Stimulated activated CD4-positive, alpha-beta T cell treated with anti-CD3 and anti-CD28 coated beads, Interleukin-1b, Interleukin-23, amount 100 ng/mL, for 4 hours (primary cell): ENCODE data around the gene SNRNP40.
"Not testable (repeated sequence)": the region's sequence is repeated elsewhere in the genome, so short reads cannot be mapped to it uniquely, and the experiment has no call there.

ENCODE experiments used
- DNase-seq, 2 donors: peaks; one replicate each; pipeline ENCODE4 v3.0.0-alpha.2; 2020; ENCODE audit warnings: low read depth in 2 of 2

Gene SNRNP40

GRCh38 chr1:31282426-31282825 is 14.2 kb downstream of the SNRNP40 start:
- not testable (repeated sequence) for DNase-seq

GRCh38 chr1:31273619-31274018 is 23.0 kb downstream of the SNRNP40 start:
- no peak for DNase-seq

GRCh38 chr1:31272369-31272768 is 24.2 kb downstream of the SNRNP40 start:
- DNase-seq: no peak

- DNase-seq: no peak
Observed at GRCh38 chr1:31266547-31266946, 30.0 kb downstream of the SNRNP40 start.

GRCh38 chr1:31264790-31265386 is 31.7 kb downstream of the SNRNP40 start:
- no peak for DNase-seq

- DNase-seq: no peak
Observed at GRCh38 chr1:31263408-31263807, 33.2 kb downstream of the SNRNP40 start.

- DNase-seq: not testable (repeated sequence)
Observed at GRCh38 chr1:31262393-31262792, 34.2 kb downstream of the SNRNP40 start.

GRCh38 chr1:31261916-31262315 is 34.7 kb downstream of the SNRNP40 start:
- DNase-seq: no peak

- no peak for DNase-seq
Observed at GRCh38 chr1:31259746-31260145, 36.8 kb downstream of the SNRNP40 start.

GRCh38 chr1:31258581-31258980 is 38.0 kb downstream of the SNRNP40 start:
- DNase-seq: no peak

- no peak for DNase-seq
Observed at GRCh38 chr1:31257213-31257612, 39.4 kb downstream of the SNRNP40 start.

GRCh38 chr1:31249854-31250253 is 46.7 kb downstream of the SNRNP40 start:
- DNase-seq: no peak

GRCh38 chr1:31248276-31248675 is 48.3 kb downstream of the SNRNP40 start:
- DNase-seq: no peak

- DNase-seq: no peak
Observed at GRCh38 chr1:31244326-31244725, 52.3 kb downstream of the SNRNP40 start.

- DNase-seq: no peak
Observed at GRCh38 chr1:31243501-31244286, 52.9 kb downstream of the SNRNP40 start.

GRCh38 chr1:31241321-31241720 is 55.3 kb downstream of the SNRNP40 start:
- DNase-seq: no peak

- no peak for DNase-seq
Observed at GRCh38 chr1:31239653-31240241, 56.8 kb downstream of the SNRNP40 start, which contains the start of gene NKAIN1. Gene NKAIN1, minus strand, starts transcription at chr1:31239887. Its CDS starts 340 bp downstream, at chr1:31239547.

- DNase-seq: no peak
Observed at GRCh38 chr1:31238986-31239613, 57.5 kb downstream of the SNRNP40 start.

- DNase-seq: no peak
Observed at GRCh38 chr1:31238612-31238985, 58.0 kb downstream of the SNRNP40 start.

GRCh38 chr1:31234870-31235269 is 61.7 kb downstream of the SNRNP40 start:
- no peak for DNase-seq

- DNase-seq: no peak
Observed at GRCh38 chr1:31234123-31234708, 62.4 kb downstream of the SNRNP40 start.

- DNase-seq: no peak
Observed at GRCh38 chr1:31232689-31233088, 63.9 kb downstream of the SNRNP40 start.
